GM18870 (cell line): ENCODE data around the gene TEX48.

Experiments used
- ATAC-seq: cut with Tn5 transposase; IDR thresholded peaks from one replicate; pipeline ENCODE4 v1.9.1; 2021; ENCODE audit warnings: moderate library complexity; ENCODE audit not compliant: unreplicated experiment

Gene TEX48

DNA sequence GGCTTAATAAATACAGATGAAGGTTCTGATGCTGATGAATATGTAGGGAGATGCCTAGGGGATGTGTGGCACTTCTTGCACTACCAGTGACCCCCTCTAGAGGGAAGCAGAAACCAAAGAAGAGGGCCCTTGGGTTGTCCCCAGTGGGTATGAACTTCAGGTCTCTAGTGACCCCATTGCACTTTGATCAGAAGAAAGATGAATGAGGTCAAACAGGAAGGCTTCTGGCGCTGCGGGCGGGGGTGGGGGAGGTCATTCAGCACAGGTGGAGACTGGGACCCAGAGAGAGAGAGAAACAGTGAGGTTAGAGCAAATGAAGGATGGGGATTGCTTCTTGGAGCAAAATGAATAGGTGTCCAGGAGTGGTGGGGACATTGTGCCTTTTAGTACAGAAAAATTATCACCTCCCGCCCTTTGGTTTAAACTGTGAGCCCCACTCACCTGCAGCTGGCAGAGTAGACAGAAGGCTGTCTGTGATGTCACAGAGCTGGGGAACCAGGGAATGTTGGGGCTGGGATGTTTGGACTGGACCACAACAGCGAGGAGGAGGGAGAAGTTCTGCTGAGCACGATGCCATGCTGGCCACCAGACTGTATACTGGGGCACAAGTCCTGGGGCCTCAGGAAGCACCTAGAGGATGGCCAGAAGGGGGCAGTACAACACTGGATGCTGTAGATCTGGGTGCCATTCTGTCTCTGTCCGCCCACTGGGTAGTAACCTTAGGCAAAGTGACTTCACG, at the start of gene TEX48:
TSS of gene TEX48 (minus strand) at position 599 of the 739 bp plus-strand sequence. CDS start 10,469 bp downstream, outside the sequence.
- peak; percentile 65 for ATAC-seq

DNA sequence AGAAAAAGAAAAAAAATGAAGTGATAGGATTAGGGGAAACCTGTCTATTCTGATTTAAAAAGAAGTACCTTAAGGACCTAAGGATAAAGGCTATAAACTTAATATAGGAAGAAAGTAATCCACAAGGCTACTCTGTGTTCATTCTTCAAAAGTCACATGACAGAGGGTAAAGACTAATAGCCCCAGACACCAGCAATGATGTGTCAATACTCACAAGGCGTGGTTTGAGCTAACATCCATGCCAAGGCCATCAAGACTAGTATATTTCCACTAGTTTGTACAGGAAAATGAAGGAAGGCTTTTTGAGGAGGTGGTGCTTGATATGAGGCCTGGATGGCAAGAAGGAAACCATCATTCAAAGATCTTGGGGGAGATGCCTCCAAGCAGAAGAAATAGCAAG, 49.7 kb upstream of the TEX48 start:
- no peak for ATAC-seq

GRCh38 chr9:114729706-114730105, 47.7 kb upstream of the TEX48 start:
- no peak for ATAC-seq

GRCh38 chr9:114725930-114726329, 43.9 kb upstream of the TEX48 start:
- no peak for ATAC-seq

DNA sequence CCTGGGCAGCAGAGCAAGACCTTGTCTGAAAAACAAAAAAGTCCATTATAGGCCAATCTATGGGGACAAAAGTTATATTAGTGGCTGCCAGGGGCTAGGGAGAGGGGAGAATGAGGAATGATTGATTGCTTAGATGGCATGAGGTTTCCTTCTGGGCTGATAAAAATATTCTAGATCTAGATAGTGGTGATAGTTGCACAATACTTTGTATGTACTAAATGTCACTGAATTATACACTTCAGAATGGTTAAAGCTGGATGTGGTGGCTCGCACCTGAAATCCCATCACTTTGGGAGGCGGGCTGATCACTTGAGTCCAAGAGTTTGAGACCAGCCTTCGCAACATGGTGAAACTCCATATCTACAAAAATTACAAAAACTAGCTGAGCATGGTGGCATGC, 42.8 kb upstream of the TEX48 start:
- ATAC-seq, result no peak

DNA sequence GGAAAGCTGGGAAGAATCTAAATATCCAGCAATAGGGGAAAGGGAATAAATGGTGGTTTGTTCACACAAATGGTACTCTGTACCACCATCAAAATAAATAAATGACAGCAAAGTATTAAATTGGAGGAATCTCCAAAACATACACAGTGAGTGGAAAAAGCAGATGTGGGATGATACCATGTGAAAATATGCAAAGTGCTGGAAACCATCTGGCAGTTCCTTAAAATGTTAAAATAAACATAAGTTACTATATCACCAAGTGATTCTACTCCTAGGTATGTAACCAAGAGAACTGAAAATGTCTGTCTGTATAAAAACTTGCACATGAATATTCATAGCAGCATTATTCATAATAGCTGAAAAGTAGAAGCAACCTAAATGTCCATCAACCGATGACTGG, 41.9 kb upstream of the TEX48 start:
- no peak for ATAC-seq

DNA sequence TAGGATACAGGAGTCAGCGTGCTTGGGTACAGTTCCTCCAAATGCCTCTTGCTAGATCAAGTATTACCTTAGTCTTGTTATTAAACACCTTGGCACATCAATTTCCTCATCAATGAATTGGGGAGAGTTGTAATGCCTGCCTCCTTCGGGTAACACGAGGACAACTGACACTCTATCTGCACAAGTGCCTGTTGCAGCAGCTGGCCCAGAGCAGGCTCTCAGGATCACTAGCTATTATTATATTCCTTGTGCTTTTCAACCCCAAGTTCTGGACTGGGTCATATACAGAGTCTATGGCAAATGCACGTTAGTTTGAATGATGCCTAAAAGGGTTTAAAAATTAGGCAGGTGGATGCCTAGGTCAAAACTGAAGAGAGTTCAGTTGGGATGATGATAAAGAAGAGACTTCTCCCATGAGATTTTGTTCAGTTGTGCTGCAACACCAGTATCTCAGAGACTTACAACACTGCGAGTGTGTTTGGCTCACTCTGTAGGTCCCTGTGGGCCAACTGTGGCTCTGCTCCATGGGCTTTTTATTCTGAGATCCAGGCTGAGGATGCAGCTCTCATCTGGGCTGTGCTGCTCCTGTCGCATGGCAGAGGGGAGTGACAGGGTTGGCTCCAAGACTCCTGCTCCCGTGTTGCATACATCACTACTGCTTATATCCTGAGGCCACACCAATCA, 41.1 kb upstream of the TEX48 start:
- ATAC-seq, result no peak

GRCh38 chr9:114722081-114722621, 40.2 kb upstream of the TEX48 start:
- no peak for ATAC-seq

DNA sequence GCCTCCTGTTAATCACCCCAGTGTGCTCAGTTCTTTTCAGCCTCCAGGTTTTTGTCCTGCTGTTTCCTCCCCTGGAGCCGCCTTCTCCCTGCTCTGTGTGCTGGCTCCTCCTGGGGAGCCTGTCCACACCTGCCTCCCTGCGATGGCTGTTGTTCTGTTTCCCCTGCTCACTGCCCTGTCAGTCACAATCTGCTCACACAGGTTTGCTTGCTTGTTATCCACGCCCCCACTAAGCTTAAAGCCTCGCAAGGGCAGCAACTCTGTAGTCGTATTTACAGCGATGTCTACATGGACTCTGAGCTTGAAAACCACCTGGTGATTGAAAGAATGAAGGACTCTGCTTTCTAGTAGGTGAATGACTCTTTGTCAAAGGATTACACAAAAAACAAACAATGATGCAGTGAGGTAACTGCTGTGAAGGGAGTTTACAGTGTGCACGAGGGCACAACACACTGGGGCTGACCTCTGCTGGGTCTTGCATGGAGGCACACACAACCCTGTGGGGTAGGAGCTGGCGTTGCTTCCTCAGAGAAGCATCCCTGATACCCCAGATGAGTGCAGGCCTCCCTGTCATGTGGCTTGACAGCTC, 39.6 kb upstream of the TEX48 start:
- no peak for ATAC-seq

DNA sequence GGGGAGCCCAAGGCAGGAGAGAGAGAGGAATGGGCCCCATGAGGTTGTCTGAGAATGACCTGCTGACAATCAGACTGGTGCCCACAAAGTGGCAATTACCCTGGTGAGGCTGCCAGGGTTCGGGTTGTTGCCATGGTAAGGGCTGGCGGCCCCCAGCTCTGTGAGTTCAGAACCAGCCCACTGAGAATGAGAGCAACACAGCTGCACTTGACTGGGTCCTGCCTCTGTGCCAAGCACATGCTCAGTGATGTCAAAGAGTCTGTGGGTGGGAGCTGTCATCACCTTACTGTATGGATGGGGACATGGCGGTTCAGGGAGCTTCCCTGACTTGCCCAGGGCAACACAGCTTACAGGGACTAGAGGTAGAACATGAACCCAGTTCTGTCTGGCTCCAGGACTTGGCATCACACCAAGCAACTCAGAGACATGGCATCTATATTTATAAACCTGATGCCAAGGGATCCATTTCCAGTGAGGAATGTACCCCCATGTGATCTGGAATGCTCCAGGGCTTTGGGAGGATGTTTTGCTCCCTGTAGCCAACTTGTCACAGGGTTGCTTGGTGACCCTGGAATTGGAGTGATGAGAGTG, 38.2 kb upstream of the TEX48 start:
- no peak for ATAC-seq

GRCh38 chr9:114719290-114719689, 37.3 kb upstream of the TEX48 start:
- no peak for ATAC-seq

DNA sequence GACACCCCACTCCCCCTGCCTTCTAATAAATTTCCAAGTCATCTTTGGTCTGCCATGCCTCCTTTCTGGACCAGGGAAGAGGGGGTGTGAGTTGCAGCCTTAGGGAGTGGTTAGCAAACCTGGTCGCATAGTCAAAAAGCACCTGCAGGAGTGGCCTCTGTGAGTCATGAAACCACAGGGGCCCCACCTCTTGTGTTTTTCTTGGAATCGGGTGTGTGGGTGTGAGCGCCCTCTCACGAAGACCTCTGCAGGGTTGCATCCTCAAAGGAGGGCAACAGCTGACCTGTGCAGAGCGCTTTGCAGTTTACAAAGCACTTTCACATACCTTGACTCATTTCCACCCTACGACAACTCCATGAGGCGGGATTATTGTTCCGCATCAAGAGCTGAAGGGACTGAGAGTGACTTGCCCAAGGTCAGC, 36.8 kb upstream of the TEX48 start:
- no peak for ATAC-seq

DNA sequence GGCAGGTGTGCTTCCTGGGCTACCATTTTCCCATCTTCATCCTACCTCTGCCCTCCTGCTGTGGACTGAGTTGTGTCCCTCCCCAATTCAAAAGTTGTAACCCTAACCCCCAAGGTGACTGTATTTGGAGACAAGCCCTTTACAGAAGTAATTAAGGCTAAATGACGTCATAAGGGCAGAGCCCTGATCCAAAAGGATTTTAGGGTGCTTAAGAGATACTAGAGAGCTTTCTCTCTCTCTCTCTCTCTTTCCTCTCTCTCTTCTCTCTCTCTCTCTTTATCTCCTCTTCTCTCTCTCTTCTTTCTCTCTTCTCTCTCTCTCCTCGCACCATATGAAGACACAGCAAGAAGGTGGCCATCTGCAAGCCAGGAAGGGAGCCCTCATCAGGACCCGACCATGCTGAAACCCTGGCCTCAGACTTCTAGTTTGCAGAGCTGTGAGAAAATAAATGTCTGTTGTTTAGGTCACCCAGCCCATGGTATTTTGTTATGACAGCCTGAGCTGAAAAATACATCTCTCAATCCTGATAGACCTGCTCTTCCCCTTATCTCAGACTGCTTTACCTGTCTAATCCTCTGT, 36.0 kb upstream of the TEX48 start:
- no peak for ATAC-seq

DNA sequence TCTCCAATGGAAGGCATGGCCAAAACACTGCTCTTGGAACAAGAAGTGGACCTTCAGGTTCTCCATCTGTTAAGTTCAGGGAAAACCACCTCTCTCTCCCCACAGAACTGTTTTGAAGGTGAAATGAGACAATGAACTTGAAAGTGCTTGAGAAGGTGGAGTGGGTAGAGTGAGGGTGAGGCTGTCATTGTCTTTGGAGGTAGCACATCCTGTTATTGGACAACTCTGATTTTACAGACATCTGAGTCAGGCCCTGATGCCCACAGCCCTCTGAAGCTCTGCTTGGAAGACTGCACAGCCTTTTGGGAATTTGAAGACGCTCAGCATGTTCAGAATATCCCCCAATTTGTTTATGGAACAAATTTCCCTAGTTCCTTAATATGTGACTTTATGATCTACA, 27.6 kb upstream of the TEX48 start:
- no peak for ATAC-seq

GRCh38 chr9:114706711-114707110, 24.7 kb upstream of the TEX48 start:
- ATAC-seq, result no peak

DNA sequence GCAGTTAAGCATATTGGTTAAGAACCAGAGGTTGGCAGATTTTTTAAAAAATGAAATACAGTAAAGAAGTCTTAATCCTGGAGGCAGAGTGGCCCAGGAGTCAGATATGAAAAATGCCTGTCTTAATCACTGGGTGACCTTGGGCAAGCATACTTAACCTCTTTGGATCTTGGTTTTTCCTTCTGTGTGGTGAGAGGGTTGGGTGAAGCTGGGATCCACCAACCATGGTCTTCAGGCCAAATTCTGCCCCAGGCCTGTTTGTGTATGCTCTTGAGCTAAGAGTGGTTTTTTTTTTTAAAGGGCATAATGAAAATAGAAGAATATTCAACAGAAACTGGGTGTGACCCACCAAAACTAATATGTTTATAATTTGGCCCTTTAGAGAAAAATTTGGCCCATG, 20.0 kb upstream of the TEX48 start:
- no peak for ATAC-seq

DNA sequence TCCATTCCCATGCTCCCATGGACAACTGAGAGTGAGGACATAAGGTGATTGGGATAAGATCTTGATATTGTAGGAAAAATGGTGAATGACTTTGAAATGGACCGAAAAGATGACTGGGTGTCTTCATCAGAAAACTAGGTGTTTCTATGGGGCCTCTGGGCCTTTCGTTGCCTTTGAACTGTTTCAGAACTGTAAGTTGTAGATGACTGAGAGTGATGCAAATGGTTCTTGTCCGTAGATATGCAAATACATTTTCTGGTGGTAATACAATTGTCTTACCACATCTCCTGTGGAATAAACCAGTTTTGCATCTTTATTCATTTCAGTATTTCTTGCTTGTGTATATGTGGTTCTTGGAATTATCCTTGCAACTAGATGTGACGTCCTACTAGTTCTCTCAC, 16.0 kb upstream of the TEX48 start:
- peak; percentile 36 for ATAC-seq

DNA sequence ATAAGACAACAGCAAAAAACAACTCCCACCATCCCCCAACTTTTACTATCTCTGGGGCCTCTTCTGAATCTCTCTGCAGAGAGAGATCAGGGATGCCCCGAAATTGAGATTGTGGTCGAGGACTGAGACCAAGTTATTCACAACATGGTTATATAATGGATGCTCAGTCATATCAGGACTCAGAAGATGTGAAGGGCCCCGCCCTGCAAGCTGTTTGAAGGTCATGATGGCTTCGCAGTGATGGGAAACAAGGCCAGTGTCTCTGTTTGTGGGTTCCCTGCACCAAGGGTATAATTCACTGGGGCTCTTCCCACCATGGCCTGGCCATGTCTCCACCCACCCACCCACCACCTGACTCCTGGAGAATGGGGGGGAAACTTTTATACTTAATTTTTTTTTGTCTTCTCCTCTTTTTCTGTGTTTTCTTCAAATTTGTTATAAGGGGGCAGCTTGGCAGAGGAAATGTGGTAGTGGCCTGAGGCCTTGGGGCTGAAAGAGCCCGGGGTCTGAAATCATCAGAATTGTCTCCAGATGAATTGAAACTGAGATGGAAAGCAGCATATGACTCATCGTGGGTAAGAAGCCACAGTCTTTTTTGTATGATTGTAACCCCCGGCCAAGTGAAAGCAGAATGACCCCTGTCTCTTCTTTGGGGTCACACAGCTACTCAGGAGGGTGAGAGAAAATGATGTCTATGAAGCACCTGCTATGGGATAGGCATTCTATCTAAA, 15.0 kb upstream of the TEX48 start:
- peak; percentile 65 for ATAC-seq

DNA sequence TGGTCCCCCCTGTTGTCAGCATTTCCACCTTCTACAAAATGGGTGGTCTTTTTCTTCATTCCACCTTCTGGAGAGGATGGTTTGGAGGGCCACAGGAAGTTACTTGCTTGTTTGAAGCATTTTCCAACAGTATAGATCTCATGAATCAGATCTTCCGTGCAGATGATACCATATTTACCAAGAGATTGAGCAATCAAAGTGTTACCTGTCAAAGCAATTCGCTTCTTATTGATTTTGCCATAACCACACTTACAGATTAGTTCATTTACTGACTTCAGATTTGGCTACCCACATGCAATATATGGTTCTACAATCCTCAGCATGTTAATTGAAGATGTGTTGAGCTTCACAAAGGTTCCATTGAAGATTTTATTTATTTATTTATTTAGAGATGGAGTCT, 14.0 kb upstream of the TEX48 start:
- ATAC-seq, result no peak

- ATAC-seq, result peak; percentile 43
These were observed 12.8 kb upstream of the TEX48 start for GRCh38 chr9:114694719-114695269.
